GM11168 (cell line): Measurements from ENCODE around the gene MINK1.
"Not testable (repeated sequence)": the region's sequence is repeated elsewhere in the genome, so short reads cannot be mapped to it uniquely, and the experiment has no call there.

Source experiments
- in situ Hi-C: fragments of 300-500 bp; cut with MboI; formaldehyde crosslinking; loops from one replicate; pipeline ENCODE4 v1.12.0; 2022; ENCODE audit warnings: low sequenced_read_pairs; ENCODE audit not compliant: unreplicated experiment

The MINK1 gene

GRCh38 chr17:4843321-4844000 lies 10.3 kb downstream of the MINK1 start:
- in situ Hi-C loops, result no loop called here

GRCh38 chr17:4845118-4845517 lies 12.0 kb downstream of the MINK1 start:
- in situ Hi-C loops, result no loop called here

- in situ Hi-C loops, result no loop called here
These were observed 13.7 kb downstream of the MINK1 start for GRCh38 chr17:4846635-4847390.

- in situ Hi-C loops, result no loop called here
These were observed 15.9 kb downstream of the MINK1 start for GRCh38 chr17:4849011-4849536.

GRCh38 chr17:4850246-4850645 lies 17.1 kb downstream of the MINK1 start:
- in situ Hi-C loops, result no loop called here

GRCh38 chr17:4851084-4851483 lies 17.9 kb downstream of the MINK1 start:
- in situ Hi-C loops, result no loop called here

- in situ Hi-C loops, result no loop called here
These were observed 19.5 kb downstream of the MINK1 start for GRCh38 chr17:4852567-4853207.

GRCh38 chr17:4853208-4853671 lies 20.1 kb downstream of the MINK1 start:
- in situ Hi-C loops, result no loop called here

- in situ Hi-C loops, result no loop called here
These were observed 21.1 kb downstream of the MINK1 start for GRCh38 chr17:4854111-4854681.

GRCh38 chr17:4856271-4856936 lies 23.3 kb downstream of the MINK1 start:
- in situ Hi-C loops, result no loop called here

GRCh38 chr17:4856937-4857314 lies 23.8 kb downstream of the MINK1 start:
- in situ Hi-C loops, result no loop called here

- in situ Hi-C loops, result not testable (repeated sequence)
These were observed 24.2 kb downstream of the MINK1 start for GRCh38 chr17:4857347-4857746.

GRCh38 chr17:4858068-4858881 lies 25.1 kb downstream of the MINK1 start:
- in situ Hi-C loops, result no loop called here

- in situ Hi-C loops, result no loop called here
These were observed 25.7 kb downstream of the MINK1 start for GRCh38 chr17:4858882-4859260.

GRCh38 chr17:4859816-4860625 lies 26.9 kb downstream of the MINK1 start:
- in situ Hi-C loops, result no loop called here

GRCh38 chr17:4860651-4861050 lies 27.5 kb downstream of the MINK1 start:
- in situ Hi-C loops, result no loop called here

GRCh38 chr17:4861052-4861451 lies 27.9 kb downstream of the MINK1 start:
- in situ Hi-C loops, result no loop called here

- in situ Hi-C loops, result no loop called here
These were observed 29.6 kb downstream of the MINK1 start for GRCh38 chr17:4862720-4863119.

- in situ Hi-C loops, result no loop called here
These were observed 30.2 kb downstream of the MINK1 start for GRCh38 chr17:4863321-4863720.
